ENCODE results near the gene XPA. TPM values are rescaled to one million over a fixed set of nuclear protein-coding genes. Genes with fewer than 3 reads are reported as not detected.
"Not testable (repeated sequence)": the region's sequence is repeated elsewhere in the genome, so short reads cannot be mapped to it uniquely, and the experiment has no call there.

Gene XPA
- 8.7 and 10.3 TPM in 2 replicates for total RNA-seq

DNA sequence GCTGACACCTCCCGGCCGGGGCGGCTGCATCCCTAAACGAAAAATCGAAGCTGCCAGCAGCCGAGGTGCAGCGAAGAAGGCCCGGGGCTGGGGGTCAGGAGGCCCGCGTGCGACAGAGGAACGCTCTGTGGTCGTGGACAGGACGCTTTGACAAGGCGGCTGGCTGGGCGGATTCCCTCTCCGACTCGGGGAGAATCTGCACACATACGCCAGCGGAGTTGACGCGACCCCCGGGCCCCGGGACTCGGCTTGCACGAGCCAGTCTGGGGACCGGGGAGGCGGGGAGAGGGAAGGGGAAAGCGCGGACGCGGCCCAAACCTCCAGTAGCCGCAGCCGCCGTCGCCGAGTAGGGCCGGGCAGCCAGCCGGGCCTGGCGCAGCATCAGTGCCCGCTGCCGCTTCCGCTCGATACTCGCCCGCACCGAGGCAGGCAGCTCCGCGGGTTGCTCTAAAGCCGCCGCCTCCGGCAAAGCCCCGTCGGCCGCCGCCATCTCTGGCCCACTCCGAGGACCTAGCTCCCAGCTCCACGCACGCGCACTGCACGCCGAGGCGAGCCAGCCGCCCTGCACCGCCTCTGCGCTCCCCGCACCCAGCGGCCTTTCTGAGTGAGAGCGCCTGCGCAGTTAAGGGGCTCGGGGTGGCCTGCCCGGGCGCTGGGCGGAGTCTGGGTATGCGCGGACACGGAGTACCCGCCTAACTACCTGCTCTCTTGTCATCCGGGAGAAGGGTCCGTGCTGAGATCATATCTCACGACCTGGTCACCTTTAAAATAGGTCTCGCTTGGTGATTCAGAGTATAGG is at the start of gene XPA:
TSS of gene XPA (minus strand) at position 538 of the 799 bp plus-strand sequence. CDS start at position 490, 48 bp downstream.
- peak within 1 kb of the TSS; percentile 88 for H3K4me3 ChIP-seq (ENCODE audit: insufficient read depth, low read length)
- DNase-seq (ENCODE audit: insufficient read length, low spot score, missing footprints): peak; percentile 98
- TF ChIP-seq, protein P1, sequence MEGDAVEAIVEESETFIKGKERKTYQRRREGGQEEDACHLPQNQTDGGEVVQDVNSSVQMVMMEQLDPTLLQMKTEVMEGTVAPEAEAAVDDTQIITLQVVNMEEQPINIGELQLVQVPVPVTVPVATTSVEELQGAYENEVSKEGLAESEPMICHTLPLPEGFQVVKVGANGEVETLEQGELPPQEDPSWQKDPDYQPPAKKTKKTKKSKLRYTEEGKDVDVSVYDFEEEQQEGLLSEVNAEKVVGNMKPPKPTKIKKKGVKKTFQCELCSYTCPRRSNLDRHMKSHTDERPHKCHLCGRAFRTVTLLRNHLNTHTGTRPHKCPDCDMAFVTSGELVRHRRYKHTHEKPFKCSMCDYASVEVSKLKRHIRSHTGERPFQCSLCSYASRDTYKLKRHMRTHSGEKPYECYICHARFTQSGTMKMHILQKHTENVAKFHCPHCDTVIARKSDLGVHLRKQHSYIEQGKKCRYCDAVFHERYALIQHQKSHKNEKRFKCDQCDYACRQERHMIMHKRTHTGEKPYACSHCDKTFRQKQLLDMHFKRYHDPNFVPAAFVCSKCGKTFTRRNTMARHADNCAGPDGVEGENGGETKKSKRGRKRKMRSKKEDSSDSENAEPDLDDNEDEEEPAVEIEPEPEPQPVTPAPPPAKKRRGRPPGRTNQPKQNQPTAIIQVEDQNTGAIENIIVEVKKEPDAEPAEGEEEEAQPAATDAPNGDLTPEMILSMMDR (IDR thresholded peaks at IDR 0.05; ENCODE audit: extremely low read depth, low read depth, low read length): no peak
- peak within 1 kb of the TSS; percentile 76 for H3K27ac ChIP-seq (ENCODE audit: low read depth, low read length)
- peaks cover 4% of the 10 kb centered on the region for H3K27me3 ChIP-seq (ENCODE audit: insufficient read depth, low read length)
- peaks cover 16% of the 10 kb centered on the region for H3K4me1 ChIP-seq (ENCODE audit: insufficient read depth, low read length)
- no peaks in the 10 kb centered on the region for H3K36me3 ChIP-seq (ENCODE audit: insufficient read depth, low read length)
- peak within 1 kb of the TSS; percentile 89 for H2AFZ ChIP-seq (ENCODE audit: low read length)
- peaks cover 39% of the 10 kb centered on the region for H3K79me2 ChIP-seq (ENCODE audit: insufficient read depth, low read length)
- H3K4me2 ChIP-seq (ENCODE audit: insufficient read depth, low read length): peak within 1 kb of the TSS; percentile 78
- no peaks in the 10 kb centered on the region for H3K9me3 ChIP-seq (ENCODE audit: low read depth, low read length)
- peaks cover 12% of the 10 kb centered on the region for H4K20me1 ChIP-seq (ENCODE audit: insufficient read depth, low read length)

DNA sequence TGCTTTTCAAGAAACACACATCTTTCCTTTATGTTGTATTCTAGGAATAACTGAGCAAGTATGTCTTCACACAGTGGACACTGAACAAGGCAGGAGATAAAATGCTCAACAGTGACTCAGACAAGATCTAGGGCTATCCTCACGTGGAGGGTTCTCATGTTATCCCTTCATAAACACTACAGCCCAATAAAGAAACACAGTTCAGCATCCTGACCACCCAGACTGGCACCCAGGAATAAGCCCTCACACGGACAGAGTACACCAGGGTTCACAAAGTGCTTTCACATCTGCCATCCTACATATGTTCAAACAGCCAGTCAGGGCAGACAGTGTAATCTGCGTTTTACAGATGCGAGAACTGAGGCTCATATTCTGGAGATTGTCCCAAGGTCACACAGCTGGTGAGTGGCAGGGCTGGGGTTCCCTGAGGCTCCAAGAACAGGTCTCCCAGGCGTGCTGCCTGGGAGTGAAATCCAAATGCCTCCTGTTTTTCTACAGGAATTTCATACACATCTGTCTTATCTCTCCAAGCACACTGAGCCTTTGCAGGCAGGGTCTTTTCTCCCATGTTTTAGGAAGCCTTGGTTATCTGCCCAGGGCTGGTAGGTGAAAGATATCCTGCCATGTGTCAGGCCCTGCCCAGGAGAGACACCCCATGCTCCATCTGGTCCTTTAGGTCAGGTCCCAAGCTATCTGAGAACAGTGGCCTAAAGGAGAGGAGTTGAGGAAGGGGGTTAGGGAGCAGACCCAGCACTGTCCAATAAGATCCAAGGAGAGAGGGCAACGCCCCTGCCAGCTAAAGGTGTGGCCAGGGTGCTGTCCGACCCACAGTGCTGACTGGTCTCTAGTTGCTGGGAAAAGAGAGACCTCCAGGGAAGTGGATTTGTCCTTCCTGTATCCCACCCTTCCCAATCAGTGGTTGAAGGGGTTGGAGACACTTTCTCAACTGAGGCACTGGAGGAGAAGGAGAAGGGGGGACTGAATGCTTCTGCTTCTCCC is 47.9 kb upstream of the XPA start:
- H3K4me3 ChIP-seq (ENCODE audit: insufficient read depth, low read length): no peak overlapping the region
- no peak overlapping the region for H3K27ac ChIP-seq (ENCODE audit: low read depth, low read length)
- peaks cover 10% of the 10 kb centered on the region for H3K4me1 ChIP-seq (ENCODE audit: insufficient read depth, low read length)
- H4K20me1 ChIP-seq (ENCODE audit: insufficient read depth, low read length): no peaks in the 10 kb centered on the region
- H3K36me3 ChIP-seq (ENCODE audit: insufficient read depth, low read length): no peaks in the 10 kb centered on the region
- no peak overlapping the region for H2AFZ ChIP-seq (ENCODE audit: low read length)
- TF ChIP-seq, protein P1 (IDR thresholded peaks at IDR 0.05; ENCODE audit: extremely low read depth, low read depth, low read length): no peak
- no peak for DNase-seq (ENCODE audit: insufficient read length, low spot score, missing footprints)
- no peak overlapping the region for H3K4me2 ChIP-seq (ENCODE audit: insufficient read depth, low read length)
- H3K27me3 ChIP-seq (ENCODE audit: insufficient read depth, low read length): peaks cover 80% of the 10 kb centered on the region
- no peaks in the 10 kb centered on the region for H3K79me2 ChIP-seq (ENCODE audit: insufficient read depth, low read length)
- no peaks in the 10 kb centered on the region for H3K9me3 ChIP-seq (ENCODE audit: low read depth, low read length)

DNA sequence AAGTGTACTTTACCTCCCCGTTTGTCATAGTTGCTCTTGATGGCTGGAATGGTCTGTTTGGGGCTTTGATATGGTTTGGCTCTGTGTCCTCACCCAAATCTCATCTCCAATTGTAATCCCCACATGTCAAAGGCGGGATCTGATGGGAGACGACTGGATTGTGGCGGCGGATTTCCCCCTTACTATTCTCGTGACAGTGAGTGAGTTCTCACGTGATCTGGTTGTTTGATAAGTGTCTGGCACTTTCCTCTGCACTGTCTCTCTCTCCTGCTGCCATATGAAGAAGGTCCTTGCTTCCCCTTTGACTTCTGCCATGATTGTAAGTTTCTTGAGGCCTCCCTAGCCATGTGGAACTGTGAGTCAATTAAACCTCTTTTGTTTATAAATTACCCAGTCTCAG is 46.9 kb upstream of the XPA start:
- not testable (repeated sequence) for H3K4me2 ChIP-seq (ENCODE audit: insufficient read depth, low read length); H3K36me3 ChIP-seq (ENCODE audit: insufficient read depth, low read length); H3K27ac ChIP-seq (ENCODE audit: low read depth, low read length); H3K79me2 ChIP-seq (ENCODE audit: insufficient read depth, low read length); H3K9me3 ChIP-seq (ENCODE audit: low read depth, low read length); DNase-seq (ENCODE audit: insufficient read length, low spot score, missing footprints); H3K4me3 ChIP-seq (ENCODE audit: insufficient read depth, low read length); H4K20me1 ChIP-seq (ENCODE audit: insufficient read depth, low read length); H2AFZ ChIP-seq (ENCODE audit: low read length)
- Histone ChIP-seq H3K4me1 (ENCODE audit: insufficient read depth, low read length) (peaks cover 10% of the 10 kb centered on the region), H3K27me3 (ENCODE audit: insufficient read depth, low read length) (peaks cover 83% of the 10 kb centered on the region)

DNA sequence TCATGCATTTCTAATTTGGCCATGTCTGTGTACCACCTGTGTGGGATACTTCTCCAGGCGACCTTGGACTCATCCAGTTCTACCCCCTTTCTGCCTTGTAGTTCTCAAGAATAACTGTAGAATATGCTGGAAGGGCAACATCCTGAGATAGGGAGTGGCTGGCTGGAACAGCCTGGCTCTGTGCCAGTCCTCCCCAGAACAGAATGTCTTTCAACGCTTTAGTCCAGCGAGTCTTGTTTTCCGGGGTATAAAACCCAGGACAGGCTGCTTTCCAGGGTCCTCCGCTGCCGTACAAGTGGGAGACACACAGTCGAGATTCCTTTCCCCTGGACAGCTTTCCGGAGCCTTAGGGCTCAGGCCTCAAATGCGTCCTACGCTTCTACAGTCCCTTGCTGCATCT is 45.4 kb upstream of the XPA start:
- H3K4me1 ChIP-seq (ENCODE audit: insufficient read depth, low read length): peaks cover 10% of the 10 kb centered on the region
- H4K20me1 ChIP-seq (ENCODE audit: insufficient read depth, low read length): no peaks in the 10 kb centered on the region
- H3K27me3 ChIP-seq (ENCODE audit: insufficient read depth, low read length): peaks cover 74% of the 10 kb centered on the region
- H3K9me3 ChIP-seq (ENCODE audit: low read depth, low read length): no peaks in the 10 kb centered on the region
- TF ChIP-seq, protein P1 (IDR thresholded peaks at IDR 0.05; ENCODE audit: extremely low read depth, low read depth, low read length): no peak
- H3K79me2 ChIP-seq (ENCODE audit: insufficient read depth, low read length): no peaks in the 10 kb centered on the region
- no peak overlapping the region for H3K27ac ChIP-seq (ENCODE audit: low read depth, low read length)
- H3K36me3 ChIP-seq (ENCODE audit: insufficient read depth, low read length): no peaks in the 10 kb centered on the region
- H3K4me2 ChIP-seq (ENCODE audit: insufficient read depth, low read length): no peak overlapping the region
- no peak overlapping the region for H3K4me3 ChIP-seq (ENCODE audit: insufficient read depth, low read length)
- H2AFZ ChIP-seq (ENCODE audit: low read length): no peak overlapping the region
- DNase-seq (ENCODE audit: insufficient read length, low spot score, missing footprints): no peak

Data from osteoblast (primary cell).